HepG2 (cell line): ENCODE measurements around the gene CPLX1. TPM values are rescaled to one million over a fixed set of nuclear protein-coding genes. Genes with fewer than 3 reads are reported as not detected.

ENCODE experiments used
- CBX1 ChIP-seq: IDR thresholded peaks from one replicate; pipeline ENCODE4 v1.6.1; 2016; ENCODE audit warnings: antibody characterized with exemption, low read depth
- CSRNP1 ChIP-seq: sonication (generic); formaldehyde crosslinking; IDR thresholded peaks from 2 replicates; pipeline ENCODE4 v1.8.1; 2023; ENCODE audit warnings: mild to moderate bottlenecking, missing genetic modification reagents
- DNMT3B ChIP-seq: conservative IDR thresholded peaks from 2 replicates; pipeline ENCODE4 v1.6.1; 2016; ENCODE audit warnings: missing biosample characterization, control low read depth
- FOXA1 ChIP-seq, 2 experiments: fragments of 450-650 bp in 1 of 2; sonication (generic) in 1 of 2; formaldehyde crosslinking in 1 of 2; IDR thresholded peaks; 2 replicates each; pipeline versions ENCODE4 v1.4.0 to v1.6.1; 2016 to 2020; ENCODE audit warnings: missing genetic modification reagents in 1 of 2
- HMGXB3 ChIP-seq: sonication (generic); formaldehyde crosslinking; IDR thresholded peaks from 2 replicates; pipeline ENCODE4 v1.4.0; 2020; ENCODE audit warnings: missing genetic modification reagents, borderline replicate concordance
- HNRNPUL1 ChIP-seq: fragments of 200-400 bp; formaldehyde crosslinking; IDR thresholded peaks from 2 replicates; pipeline ENCODE4 v1.6.1; 2017; ENCODE audit warnings: low read depth, mild to moderate bottlenecking, low read length, moderate library complexity
- IRF2 ChIP-seq: IDR thresholded peaks from 2 replicates; pipeline ENCODE4 v1.6.1; 2018; ENCODE audit warnings: missing genetic modification reagents, missing compliant biosample characterization
- KDM3A ChIP-seq: IDR thresholded peaks from 2 replicates; pipeline ENCODE4 v1.6.1; 2018; ENCODE audit warnings: low read depth, missing compliant biosample characterization
- MED1 ChIP-seq: sonication (generic); formaldehyde crosslinking; IDR thresholded peaks from 2 replicates; pipeline ENCODE4 v1.4.0; 2020; ENCODE audit warnings: missing genetic modification reagents
- MXD4 ChIP-seq: IDR thresholded peaks from 2 replicates; pipeline ENCODE4 v1.6.1; 2016; ENCODE audit warnings: mild to moderate bottlenecking, missing biosample characterization, missing genetic modification reagents
- PATZ1 ChIP-seq: sonication (generic); formaldehyde crosslinking; IDR thresholded peaks from 2 replicates; pipeline ENCODE4 v1.4.0; 2020; ENCODE audit warnings: missing genetic modification reagents
- PRPF4 ChIP-seq: fragments of 200-400 bp; formaldehyde crosslinking; IDR thresholded peaks from 2 replicates; pipeline ENCODE4 v1.6.1; 2016; ENCODE audit warnings: low read length, low read depth; ENCODE audit not compliant: poor library complexity, severe bottlenecking
- TAF1 ChIP-seq: sonication (generic); formaldehyde crosslinking; IDR thresholded peaks from 2 replicates; pipeline ENCODE4 v1.4.0; 2020; ENCODE audit warnings: missing genetic modification reagents
- TBX2 ChIP-seq: sonication (generic); formaldehyde crosslinking; IDR thresholded peaks from 2 replicates; pipeline ENCODE4 v1.5.0; 2020; ENCODE audit warnings: missing genetic modification reagents, mild to moderate bottlenecking, borderline replicate concordance
- ZNF333 ChIP-seq: sonication (generic); formaldehyde crosslinking; IDR thresholded peaks from 2 replicates; pipeline ENCODE4 v1.4.0; 2020; ENCODE audit warnings: mild to moderate bottlenecking, missing genetic modification reagents, borderline replicate concordance
- ZNF577 ChIP-seq: sonication (generic); formaldehyde crosslinking; IDR thresholded peaks from 2 replicates; pipeline ENCODE4 v1.4.0; 2020; ENCODE audit warnings: mild to moderate bottlenecking, low read depth, missing genetic modification reagents, borderline replicate concordance
- ZNF616 ChIP-seq: sonication (generic); formaldehyde crosslinking; IDR thresholded peaks from 2 replicates; pipeline ENCODE4 v1.5.0; 2020; ENCODE audit warnings: low read depth, mild to moderate bottlenecking, missing genetic modification reagents
- ZNF749 ChIP-seq: sonication (generic); formaldehyde crosslinking; IDR thresholded peaks from 2 replicates; pipeline ENCODE4 v1.8.0; 2022; ENCODE audit warnings: mild to moderate bottlenecking, missing genetic modification reagents, moderate library complexity, borderline replicate concordance
- ZNF766 ChIP-seq: sonication (generic); formaldehyde crosslinking; IDR thresholded peaks from 2 replicates; pipeline ENCODE4 v1.5.0; 2020; ENCODE audit warnings: missing genetic modification reagents, borderline replicate concordance
- polyA plus RNA-seq, 8 experiments: library from polyadenylated mRNA; depleted of rRNA in 3 of 8; stranded (reverse) in 7 of 8; unstranded in 1 of 8; fragments of >200 nt; fragmentation: Illumina TruSeq in 4 of 8; extraction: Trizol in 4 of 8; gene quantifications; 2 replicates each; pipeline versions ENCODE4 v1.2.1 to v1.2.3, GENCODE V29; 2011 to 2016; ENCODE audit warnings: low read depth in 4 of 8, missing spikeins in 1 of 8, mixed read lengths in 1 of 8; ENCODE audit not compliant: insufficient read depth in 1 of 8
- total RNA-seq, 5 experiments: library from RNA; depleted of rRNA; stranded (reverse); fragments of >200 nt; fragmentation: Illumina TruSeq; extraction: Trizol; gene quantifications; 2 replicates each; pipeline ENCODE4 v1.2.3, GENCODE V29; 2016; ENCODE audit warnings: low read depth in 1 of 5

Gene CPLX1
- total and polyA plus RNA-seq, 2 of the 13 experiments (the other 11 are each of a cell fraction or from before 2014, with no cell fraction given), result 0.18 TPM

- peak; percentile 41; the same call in 1 of the 2 replicates for TF ChIP-seq MED1 (CRISPR knock-in tag)
- no peak for TF ChIP-seq IRF2
- TF ChIP-seq HNRNPUL1, result no peak
- TF ChIP-seq TBX2 (CRISPR knock-in tag), result peak; percentile 36; the same call in 1 of the 2 replicates
- TF ChIP-seq TAF1 (CRISPR knock-in tag), result 0 out of 2 replicates have a peak, but pooled peaks have one; percentile 34
- TF ChIP-seq MXD4 (CRISPR knock-in tag), result no peak
- 0 out of 2 replicates have a peak, but pooled peaks have one; percentile 16 for TF ChIP-seq ZNF333
- TF ChIP-seq ZNF577, result no peak
- TF ChIP-seq FOXA1 (IDR thresholded peaks at IDR 0.05), result no peak
- no peak for TF ChIP-seq FOXA1 (CRISPR knock-in tag; IDR thresholded peaks at IDR 0.05)
- no peak for TF ChIP-seq DNMT3B (CRISPR knock-in tag)
- 0 out of 2 replicates have a peak, but pooled peaks have one; percentile 41 for TF ChIP-seq CSRNP1
- TF ChIP-seq HMGXB3 (CRISPR knock-in tag), result no peak; the same call in 1 of the 2 replicates
- no peak for TF ChIP-seq CBX1
- TF ChIP-seq ZNF766 (CRISPR knock-in tag), result 0 out of 2 replicates have a peak, but pooled peaks have one; percentile 15
- no peak for TF ChIP-seq PRPF4
- TF ChIP-seq KDM3A (CRISPR knock-in tag), result no peak
- no peak for TF ChIP-seq PATZ1 (CRISPR knock-in tag)
- TF ChIP-seq ZNF616 (CRISPR knock-in tag), result no peak
- no peak for TF ChIP-seq ZNF749 (CRISPR knock-in tag)
Observed at GRCh38 chr4:788636-789297, 37.2 kb downstream of the CPLX1 start (continued).
